NT2/D1 (cell line): ENCODE results near the gene BRICD5.

ENCODE experiments used
- SUZ12 ChIP-seq: IDR thresholded peaks from 2 replicates; pipeline ENCODE4 v1.6.1; 2011; ENCODE audit not compliant: insufficient read length, insufficient read depth; ENCODE audit errors: extremely low read depth
- YY1 ChIP-seq: IDR thresholded peaks from 2 replicates; pipeline ENCODE4 v1.6.1; 2011; ENCODE audit not compliant: insufficient read length, insufficient read depth
- ZNF274 ChIP-seq: IDR thresholded peaks from 2 replicates; pipeline ENCODE4 v1.6.1; 2011; ENCODE audit warnings: mild to moderate bottlenecking, low read depth, low read length

DNA sequence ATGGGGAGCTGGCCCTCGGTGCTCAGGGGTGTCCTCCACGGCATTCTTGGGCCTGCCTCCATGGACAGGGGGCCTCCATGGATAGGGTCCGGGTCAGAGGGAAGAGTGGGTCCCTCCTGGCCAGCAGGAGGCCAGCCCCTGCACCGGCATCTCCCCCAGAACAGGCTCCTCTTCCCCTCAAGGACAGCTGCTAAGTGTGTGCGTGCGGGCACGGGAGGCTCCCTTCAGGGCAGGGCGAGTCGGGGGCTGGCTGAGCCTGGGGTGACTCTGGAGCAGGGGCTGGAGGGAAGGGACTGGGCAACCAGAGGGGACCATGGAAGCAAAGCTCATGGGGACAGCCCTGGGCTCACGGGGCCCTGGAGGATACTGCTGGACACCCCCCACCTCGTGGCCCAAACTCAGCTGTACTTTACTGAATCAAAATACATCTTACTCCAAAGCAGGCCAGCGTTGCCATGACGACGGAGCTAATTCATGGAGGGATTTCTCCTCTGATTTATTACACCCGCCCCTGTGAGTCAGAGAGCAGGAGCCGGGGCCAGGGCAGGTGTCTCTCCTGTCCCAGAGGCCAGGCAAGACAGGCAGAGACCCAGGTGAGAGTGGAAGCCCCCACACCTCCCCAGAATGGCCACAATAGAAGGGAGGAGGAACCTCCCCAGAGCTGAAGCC is 16.4 kb downstream of the BRICD5 start:
- TF ChIP-seq ZNF274 (no peak), YY1 (no peak), SUZ12 (no peak)
